HG02973 (cell line): ENCODE measurements around the gene COL27A1.

Experiments used
- ATAC-seq: cut with Tn5 transposase; IDR thresholded peaks from one replicate; pipeline ENCODE4 v1.9.1; 2021; ENCODE audit warnings: moderate library complexity; ENCODE audit not compliant: unreplicated experiment

Gene COL27A1

GRCh38 chr9:114299286-114300152 is 144.2 kb downstream of the COL27A1 start:
- no peak for ATAC-seq

GRCh38 chr9:114300153-114300845 is 145.0 kb downstream of the COL27A1 start:
- ATAC-seq: no peak

- ATAC-seq: no peak
Measured at GRCh38 chr9:114300846-114301797, 145.8 kb downstream of the COL27A1 start.

GRCh38 chr9:114301798-114302565 is 146.6 kb downstream of the COL27A1 start:
- ATAC-seq: no peak

GRCh38 chr9:114302727-114303126 is 147.4 kb downstream of the COL27A1 start:
- no peak for ATAC-seq

- no peak for ATAC-seq
Measured at GRCh38 chr9:114303571-114303970, 148.2 kb downstream of the COL27A1 start.

GRCh38 chr9:114303977-114304376 is 148.6 kb downstream of the COL27A1 start:
- no peak for ATAC-seq

- no peak for ATAC-seq
Measured at GRCh38 chr9:114304416-114305188, 149.3 kb downstream of the COL27A1 start.

GRCh38 chr9:114307899-114308267 is 152.5 kb downstream of the COL27A1 start:
- ATAC-seq: no peak

- ATAC-seq: no peak
Measured at GRCh38 chr9:114308361-114308950, 153.1 kb downstream of the COL27A1 start.

- ATAC-seq: no peak
Measured at GRCh38 chr9:114309096-114309495, 153.8 kb downstream of the COL27A1 start.

GRCh38 chr9:114310471-114311450 is 155.4 kb downstream of the COL27A1 start:
- ATAC-seq: no peak

- ATAC-seq: no peak
Measured at GRCh38 chr9:114311571-114312512, 156.5 kb downstream of the COL27A1 start.

GRCh38 chr9:114312513-114312875 is 157.2 kb downstream of the COL27A1 start:
- ATAC-seq: no peak

GRCh38 chr9:114313186-114313585 is 157.8 kb downstream of the COL27A1 start:
- no peak for ATAC-seq

GRCh38 chr9:114314256-114314867 is 159.0 kb downstream of the COL27A1 start:
- ATAC-seq: no peak
